Smooth muscle cell (in vitro differentiated cells): ENCODE measurements around the gene MPHOSPH10. TPM values are rescaled to one million over a fixed set of nuclear protein-coding genes. Genes with fewer than 3 reads are reported as not detected.
"Not testable (repeated sequence)": the region's sequence is repeated elsewhere in the genome, so short reads cannot be mapped to it uniquely, and the experiment has no call there.

Experiments
- DNase-seq: peaks from one replicate; lab custom pipeline; 2025; ENCODE audit not compliant: unreplicated experiment; lab: John Stamatoyannopoulos, UW
- H2AFZ ChIP-seq: fragments of 200-600 bp; sonication (generic); 2 replicates; pipeline ENCODE4 v1.6.0; 2016; ENCODE audit warnings: antibody characterized with exemption, low read depth, mild to moderate bottlenecking
- H3F3A ChIP-seq: fragments of 200-600 bp; sonication (generic); 2 replicates; pipeline ENCODE4 v1.6.0; 2017; ENCODE audit warnings: antibody characterized with exemption, low read depth
- H3K27ac ChIP-seq: fragments of 200-600 bp; sonication (generic); 2 replicates; pipeline ENCODE4 v1.5.1; 2016; ENCODE audit warnings: low read depth, mild to moderate bottlenecking
- H3K27me3 ChIP-seq: fragments of 200-600 bp; sonication (generic); 2 replicates; pipeline ENCODE4 v1.6.1; 2016; ENCODE audit warnings: low read depth, mild to moderate bottlenecking
- H3K36me3 ChIP-seq: fragments of 200-600 bp; sonication (generic); 2 replicates; pipeline ENCODE4 v1.5.1; 2016; ENCODE audit warnings: low read depth
- H3K4me1 ChIP-seq: fragments of 200-600 bp; sonication (generic); 2 replicates; pipeline ENCODE4 v1.5.1; 2016; ENCODE audit warnings: low read depth
- H3K4me2 ChIP-seq: fragments of 200-600 bp; sonication (generic); 2 replicates; pipeline ENCODE4 v1.6.0; 2016; ENCODE audit warnings: mild to moderate bottlenecking
- H3K4me3 ChIP-seq: fragments of 200-600 bp; sonication (generic); 2 replicates; pipeline ENCODE4 v1.5.1; 2016; ENCODE audit warnings: mild to moderate bottlenecking
- H3K79me2 ChIP-seq: fragments of 200-600 bp; sonication (generic); 2 replicates; pipeline ENCODE4 v1.6.0; 2016; ENCODE audit warnings: low read depth, mild to moderate bottlenecking
- H3K9ac ChIP-seq: fragments of 200-600 bp; sonication (generic); 2 replicates; pipeline ENCODE4 v1.6.0; 2016; ENCODE audit warnings: low read depth
- H3K9me3 ChIP-seq: fragments of 200-600 bp; sonication (generic); replicated peaks from 2 replicates; pipeline ENCODE4 v1.5.1; 2016; ENCODE audit warnings: low read depth
- H4K20me1 ChIP-seq: fragments of 200-600 bp; sonication (generic); 2 replicates; pipeline ENCODE4 v1.6.0; 2016; ENCODE audit warnings: low read depth
- CTCF ChIP-seq: fragments of 200-600 bp; sonication (generic); IDR thresholded peaks from 2 replicates; pipeline ENCODE4 v1.5.1; 2017; ENCODE audit warnings: borderline replicate concordance, mild to moderate bottlenecking, antibody characterized with exemption; ENCODE audit not compliant: insufficient read depth, poor library complexity, severe bottlenecking
- WGBS: methylation state at CpG from one replicate; pipeline ENCODE4 v1.1.7; 2016; ENCODE audit warnings: low lambda C conversion rate; 5-methylcytosine and 5-hydroxymethylcytosine counted together
- polyA plus RNA-seq: library from polyadenylated mRNA; unstranded; fragments of >200 nt; fragmentation: Nextera tagmentation; extraction: Ambion mirVana; gene quantifications from 2 replicates; pipeline ENCODE4 v1.2.1, GENCODE V29; 2016
- total RNA-seq: library from RNA; depleted of rRNA; stranded (reverse); fragments of >200 nt; gene quantifications from 2 replicates; pipeline ENCODE4 v1.2.3, GENCODE V29; 2014

MPHOSPH10 gene
- total and polyA plus RNA-seq, 2 experiments from 2014 or later: 27.3 to 49.8 TPM

- Histone ChIP-seq H3K27ac (no peak overlapping the region), H3K79me2 (no peaks in the 10 kb centered on the region), H4K20me1 (no peaks in the 10 kb centered on the region), H3K9me3 (no peaks in the 10 kb centered on the region), H3K4me1 (no peaks in the 10 kb centered on the region), H3K27me3 (no peaks in the 10 kb centered on the region), H3K4me3 (no peak overlapping the region), H3K36me3 (no peaks in the 10 kb centered on the region), H3K9ac (no peak overlapping the region), H2AFZ (no peak overlapping the region), H3K4me2 (no peak overlapping the region), H3F3A (peaks cover 12% of the 10 kb centered on the region)
- no peak for DNase-seq
- WGBS: 61% methylated on average over 6 of the region's 6 CpGs
- TF ChIP-seq CTCF: no peak
Measured at GRCh38 chr2:71102981-71103681, 27.3 kb upstream of the MPHOSPH10 start.

- Histone ChIP-seq H3K36me3 (no peaks in the 10 kb centered on the region), H3K4me1 (no peaks in the 10 kb centered on the region), H3K27me3 (no peaks in the 10 kb centered on the region), H3F3A (peaks cover 16% of the 10 kb centered on the region), H3K9me3 (no peaks in the 10 kb centered on the region), H3K4me2 (no peak overlapping the region), H3K9ac (no peak overlapping the region), H3K27ac (no peak overlapping the region), H3K4me3 (no peak overlapping the region), H2AFZ (no peak overlapping the region), H4K20me1 (no peaks in the 10 kb centered on the region), H3K79me2 (no peaks in the 10 kb centered on the region)
- DNase-seq: no peak
- 91% methylated on average over 5 of the region's 5 CpGs for WGBS
- TF ChIP-seq CTCF: no peak
Measured at GRCh38 chr2:71103809-71104208, 26.6 kb upstream of the MPHOSPH10 start.

GRCh38 chr2:71106463-71106862 is 24.0 kb upstream of the MPHOSPH10 start:
- not testable (repeated sequence) for H3K4me2 ChIP-seq, H3K4me3 ChIP-seq
- 89% methylated on average over 6 of the region's 6 CpGs for WGBS

GRCh38 chr2:71108091-71108490 is 22.3 kb upstream of the MPHOSPH10 start:
- Histone ChIP-seq H3K4me1 (no peaks in the 10 kb centered on the region), H3K4me3 (no peak overlapping the region), H4K20me1 (no peaks in the 10 kb centered on the region), H3K79me2 (no peaks in the 10 kb centered on the region), H3K9me3 (no peaks in the 10 kb centered on the region), H3K9ac (no peak overlapping the region), H3K4me2 (no peak overlapping the region), H3K27ac (no peak overlapping the region), H3K36me3 (peaks cover 7% of the 10 kb centered on the region), H2AFZ (no peak overlapping the region), H3K27me3 (no peaks in the 10 kb centered on the region), H3F3A (peaks cover 16% of the 10 kb centered on the region)
- DNase-seq: no peak
- no peak for TF ChIP-seq CTCF
- 95% methylated on average over 2 of the region's 2 CpGs for WGBS

More at GRCh38 chr2:71106463-71106862, 24.0 kb upstream of the MPHOSPH10 start:
- not testable (repeated sequence) for H3K79me2 ChIP-seq, H2AFZ ChIP-seq, H4K20me1 ChIP-seq, H3K9me3 ChIP-seq, H3K4me1 ChIP-seq, DNase-seq, H3K27ac ChIP-seq, H3K9ac ChIP-seq, H3K27me3 ChIP-seq, H3K36me3 ChIP-seq
- peaks cover 24% of the 10 kb centered on the region for H3F3A ChIP-seq
